OCI-LY1 (cell line): ENCODE results near the gene TXNDC2.

Source experiments
- CTCF ChIP-seq: fragments of 200-600 bp; sonication (generic), shearing (Covaris generic); IDR thresholded peaks from 2 replicates; pipeline ENCODE4 v1.5.1; 2017; ENCODE audit warnings: mild to moderate bottlenecking, antibody characterized with exemption, low read length, moderate library complexity, mixed read lengths
- EZH2 ChIP-seq: fragments of 200-600 bp; sonication (generic), shearing (Covaris generic); IDR thresholded peaks from 2 replicates; pipeline ENCODE4 v1.8.0; 2017; ENCODE audit warnings: borderline replicate concordance, mixed run types, mild to moderate bottlenecking, antibody characterized with exemption, low read length, moderate library complexity, mixed read lengths

DNA sequence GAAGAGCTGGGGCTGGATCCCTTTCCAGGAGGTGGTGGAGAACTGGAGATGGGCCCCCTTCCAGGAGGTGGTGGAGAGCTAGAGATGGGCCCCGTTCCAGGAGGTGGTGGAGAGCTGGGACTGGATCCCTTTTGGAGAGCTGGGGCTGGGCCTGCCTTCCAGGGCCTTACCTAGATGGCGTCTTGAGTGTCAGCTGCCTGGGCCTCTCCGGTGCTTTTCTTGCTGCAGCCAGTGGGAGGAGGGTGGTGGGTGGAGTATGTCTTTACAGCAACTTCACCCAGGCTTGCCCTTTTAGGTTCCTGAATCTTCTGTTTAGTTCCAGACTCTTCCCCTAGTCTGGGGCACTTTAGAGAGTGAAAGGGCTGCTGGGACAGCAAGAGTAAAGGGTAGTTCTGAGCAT is 19.1 kb upstream of the TXNDC2 start:
- TF ChIP-seq CTCF, result no peak
- no peak for TF ChIP-seq EZH2
